H9 (cell line): ENCODE data around the gene TTC23L. TPM values are rescaled to one million over a fixed set of nuclear protein-coding genes. Genes with fewer than 3 reads are reported as not detected.

Experiments
- DNase-seq: peaks from one replicate; pipeline ENCODE4 v3.0.0-alpha.2; 2017
- H2AFZ ChIP-seq: one replicate; pipeline ENCODE4 v1.6.1; 2013; ENCODE audit warnings: mild to moderate bottlenecking, low read length, control low read depth, moderate library complexity
- H2AK5ac ChIP-seq: 2 replicates; pipeline ENCODE4 v1.6.1; 2013; ENCODE audit warnings: low read length, control low read depth, mixed read lengths; ENCODE audit not compliant: insufficient read length
- H2BK120ac ChIP-seq: one replicate; pipeline ENCODE4 v1.6.1; 2013; ENCODE audit warnings: low read depth, mild to moderate bottlenecking, low read length, control low read depth, inconsistent platforms; ENCODE audit not compliant: poor library complexity, severe bottlenecking
- H2BK12ac ChIP-seq: 2 replicates; pipeline ENCODE4 v1.6.1; 2013; ENCODE audit warnings: low read length, control low read depth, mixed read lengths, low read depth; ENCODE audit not compliant: insufficient read length
- H2BK15ac ChIP-seq: 2 replicates; pipeline ENCODE4 v1.6.1; 2013; ENCODE audit warnings: low read depth, low read length, control low read depth
- H2BK20ac ChIP-seq: one replicate; pipeline ENCODE4 v1.6.1; 2013; ENCODE audit warnings: low read depth, mild to moderate bottlenecking, low read length, control low read depth, inconsistent platforms; ENCODE audit not compliant: poor library complexity, severe bottlenecking
- H2BK5ac ChIP-seq: 2 replicates; pipeline ENCODE4 v1.6.1; 2013; ENCODE audit warnings: low read length, control low read depth, mixed read lengths; ENCODE audit not compliant: insufficient read length
- H3K14ac ChIP-seq: 2 replicates; pipeline ENCODE4 v1.6.1; 2013; ENCODE audit warnings: low read length, control low read depth; ENCODE audit not compliant: insufficient read depth
- H3K18ac ChIP-seq: 2 replicates; pipeline ENCODE4 v1.6.1; 2013; ENCODE audit warnings: low read depth, mild to moderate bottlenecking, mixed read lengths, low read length, control low read depth; ENCODE audit not compliant: insufficient read length
- H3K23ac ChIP-seq: 2 replicates; pipeline ENCODE4 v1.6.1; 2013; ENCODE audit warnings: low read length, control low read depth, mixed read lengths, low read depth; ENCODE audit not compliant: insufficient read length
- H3K23me2 ChIP-seq: 2 replicates; pipeline ENCODE4 v1.6.1; 2013; ENCODE audit warnings: low read depth, mild to moderate bottlenecking, mixed read lengths, low read length, control low read depth; ENCODE audit not compliant: insufficient read length, poor library complexity, severe bottlenecking
- H3K27ac ChIP-seq: 2 replicates; pipeline ENCODE4 v1.5.1; 2013; ENCODE audit warnings: low read length, control low read depth, mixed read lengths, low read depth; ENCODE audit not compliant: insufficient read length
- H3K27me3 ChIP-seq: 2 replicates; pipeline ENCODE4 v1.6.1; 2013; ENCODE audit warnings: low read length, control low read depth, inconsistent platforms; ENCODE audit not compliant: insufficient read depth
- H3K4ac ChIP-seq: 2 replicates; pipeline ENCODE4 v1.6.1; 2013; ENCODE audit warnings: low read depth, mild to moderate bottlenecking, control low read depth, inconsistent platforms, low read length, moderate library complexity
- H3K4me1 ChIP-seq: 2 replicates; pipeline ENCODE4 v1.6.1; 2013; ENCODE audit warnings: low read length, control low read depth, inconsistent platforms; ENCODE audit not compliant: insufficient read depth
- H3K4me2 ChIP-seq: 2 replicates; pipeline ENCODE4 v1.6.1; 2013; ENCODE audit warnings: low read length, control low read depth, mixed read lengths; ENCODE audit not compliant: insufficient read length, insufficient read depth
- H3K56ac ChIP-seq: 2 replicates; pipeline ENCODE4 v1.6.1; 2013; ENCODE audit warnings: low read depth, mild to moderate bottlenecking, mixed read lengths, low read length, control low read depth; ENCODE audit not compliant: insufficient read length
- H3K79me1 ChIP-seq: 2 replicates; pipeline ENCODE4 v1.6.1; 2013; ENCODE audit warnings: low read depth, mild to moderate bottlenecking, moderate library complexity, low read length, control low read depth, inconsistent platforms; ENCODE audit not compliant: insufficient read depth, poor library complexity, severe bottlenecking
- H3K79me2 ChIP-seq: 2 replicates; pipeline ENCODE4 v1.6.1; 2013; ENCODE audit warnings: low read length, control low read depth, inconsistent platforms; ENCODE audit not compliant: insufficient read depth
- H3K9ac ChIP-seq: 2 replicates; pipeline ENCODE4 v1.6.1; 2013; ENCODE audit warnings: low read length, control low read depth, mixed read lengths; ENCODE audit not compliant: insufficient read length; ENCODE audit errors: extremely low read depth
- H3K9me3 ChIP-seq: one replicate; pipeline ENCODE4 v1.6.1; 2013; ENCODE audit warnings: low read depth, low read length, inconsistent platforms; ENCODE audit not compliant: control insufficient read depth
- H3T11ph ChIP-seq: one replicate; pipeline ENCODE4 v1.6.1; 2013; ENCODE audit warnings: mild to moderate bottlenecking, low read length, control low read depth, inconsistent platforms
- H4K20me1 ChIP-seq: one replicate; pipeline ENCODE4 v1.6.1; 2013; ENCODE audit not compliant: control insufficient read depth, insufficient read length, insufficient read depth
- H4K5ac ChIP-seq: 2 replicates; pipeline ENCODE4 v1.6.1; 2013; ENCODE audit warnings: low read depth, mild to moderate bottlenecking, mixed read lengths, low read length, control low read depth; ENCODE audit not compliant: insufficient read length
- H4K8ac ChIP-seq: replicated peaks from 2 replicates; pipeline ENCODE4 v1.6.1; 2013; ENCODE audit warnings: low read length, control low read depth, mixed read lengths, low read depth; ENCODE audit not compliant: insufficient read length
- H4K91ac ChIP-seq: 2 replicates; pipeline ENCODE4 v1.6.1; 2013; ENCODE audit warnings: low read depth, mild to moderate bottlenecking, moderate library complexity, mixed read lengths, low read length, control low read depth; ENCODE audit not compliant: insufficient read length
- H3K27ac Mint-ChIP-seq, 3 experiments: 2 replicates in 2 of 3; 3 replicates in 1 of 3; pipeline ENCODE4 v1.8.0; 2020 to 2021; ENCODE audit warnings: mixed read lengths in 3 of 3, mild to moderate bottlenecking in 1 of 3, moderate library complexity in 1 of 3
- H3K27me3 Mint-ChIP-seq: 2 replicates; pipeline ENCODE4 v1.8.0; 2021; ENCODE audit warnings: low read depth, mild to moderate bottlenecking, moderate library complexity, mixed read lengths
- H3K36me3 Mint-ChIP-seq, 3 experiments: 2 replicates in 2 of 3; 3 replicates in 1 of 3; pipeline ENCODE4 v1.8.0; 2020 to 2021; ENCODE audit warnings: low read depth in 3 of 3, mixed read lengths in 3 of 3; ENCODE audit not compliant: insufficient read depth in 1 of 3
- H3K4me1 Mint-ChIP-seq, 2 experiments: 2 replicates each; pipeline ENCODE4 v1.8.0; 2020; ENCODE audit warnings: mixed read lengths in 2 of 2
- H3K4me3 Mint-ChIP-seq, 2 experiments: 2 replicates in 1 of 2; 3 replicates in 1 of 2; pipeline ENCODE4 v1.8.0; 2020 to 2021; ENCODE audit warnings: mild to moderate bottlenecking in 2 of 2, mixed read lengths in 2 of 2, moderate library complexity in 1 of 2
- H3K9me3 Mint-ChIP-seq, 2 experiments: 2 replicates in 1 of 2; 3 replicates in 1 of 2; pipeline ENCODE4 v1.8.0; 2020; ENCODE audit warnings: mild to moderate bottlenecking in 2 of 2, mixed read lengths in 2 of 2, moderate library complexity in 1 of 2
- WGBS: extraction: QIAGEN DNeasy Blood & Tissue Kit; methylation state at CpG from one replicate; pipeline ENCODE4 v1.1.7; 2013; ENCODE audit warnings: missing lambda C conversion rate, low lambda C conversion rate, mixed read lengths; ENCODE audit not compliant: insufficient read length; ENCODE audit errors: extremely low coverage; 5-methylcytosine and 5-hydroxymethylcytosine counted together
- total RNA-seq: library from RNA; stranded (reverse); gene quantifications from 2 replicates; pipeline ENCODE4 v1.2.1, GENCODE V29; 2021
- TF ChIP-seq, protein P1 (sequence below): fragments of 200-600 bp; sonication (generic); conservative IDR thresholded peaks from 3 replicates; pipeline ENCODE4 v1.8.0; 2021; ENCODE audit warnings: antibody characterized with exemption, mild to moderate bottlenecking

TTC23L gene
- total RNA-seq, 1 experiment from 2014 or later, result 0.96 TPM

DNA sequence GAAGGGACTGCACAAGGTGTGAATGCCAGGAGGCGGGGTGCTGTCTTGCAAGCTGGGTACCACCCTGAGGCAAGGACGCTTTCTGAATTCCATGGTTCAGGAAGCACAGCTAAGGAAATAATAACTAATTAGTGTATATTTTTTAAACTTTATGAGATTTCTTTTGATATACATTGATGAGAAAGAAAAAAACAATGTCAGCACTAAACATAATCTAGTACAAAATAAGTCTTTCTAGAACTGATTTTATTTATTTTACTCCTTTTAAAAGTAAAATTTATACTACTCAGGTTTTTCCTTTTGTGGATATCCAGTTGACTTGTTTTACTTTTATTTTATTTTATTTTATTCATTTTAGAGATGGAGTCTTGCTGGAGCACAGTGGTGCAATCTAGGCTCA lies 94.0 kb downstream of the TTC23L start:
- peaks cover 10% of the 10 kb centered on the region; the same call in 1 of the 2 replicates for H3K79me2 ChIP-seq
- no peak overlapping the region for H4K91ac ChIP-seq
- H3K4ac ChIP-seq, result no peak overlapping the region
- TF ChIP-seq, protein P1, sequence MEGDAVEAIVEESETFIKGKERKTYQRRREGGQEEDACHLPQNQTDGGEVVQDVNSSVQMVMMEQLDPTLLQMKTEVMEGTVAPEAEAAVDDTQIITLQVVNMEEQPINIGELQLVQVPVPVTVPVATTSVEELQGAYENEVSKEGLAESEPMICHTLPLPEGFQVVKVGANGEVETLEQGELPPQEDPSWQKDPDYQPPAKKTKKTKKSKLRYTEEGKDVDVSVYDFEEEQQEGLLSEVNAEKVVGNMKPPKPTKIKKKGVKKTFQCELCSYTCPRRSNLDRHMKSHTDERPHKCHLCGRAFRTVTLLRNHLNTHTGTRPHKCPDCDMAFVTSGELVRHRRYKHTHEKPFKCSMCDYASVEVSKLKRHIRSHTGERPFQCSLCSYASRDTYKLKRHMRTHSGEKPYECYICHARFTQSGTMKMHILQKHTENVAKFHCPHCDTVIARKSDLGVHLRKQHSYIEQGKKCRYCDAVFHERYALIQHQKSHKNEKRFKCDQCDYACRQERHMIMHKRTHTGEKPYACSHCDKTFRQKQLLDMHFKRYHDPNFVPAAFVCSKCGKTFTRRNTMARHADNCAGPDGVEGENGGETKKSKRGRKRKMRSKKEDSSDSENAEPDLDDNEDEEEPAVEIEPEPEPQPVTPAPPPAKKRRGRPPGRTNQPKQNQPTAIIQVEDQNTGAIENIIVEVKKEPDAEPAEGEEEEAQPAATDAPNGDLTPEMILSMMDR, result no peak
- H3K79me1 ChIP-seq, result peaks cover 10% of the 10 kb centered on the region
- H2BK15ac ChIP-seq, result no peak overlapping the region
- no peak overlapping the region for H2AK5ac ChIP-seq
- no peak overlapping the region for H3K56ac ChIP-seq
- no peak overlapping the region for H4K8ac ChIP-seq
- H2BK120ac ChIP-seq, result no peak overlapping the region
- no CpG with 5 or more reads among the region's 2 CpGs for WGBS
- H3K9me3 ChIP-seq, result no peaks in the 10 kb centered on the region
- Mint-ChIP-seq H3K27me3 (no peaks in the 10 kb centered on the region), H3K4me3 (no peak overlapping the region), H3K4me1 (peaks cover 17 to 20% of the 10 kb centered on the region in 2 experiments), H3K9me3 (no peaks in the 10 kb centered on the region; a peak in 1 of 5 replicates), H3K27ac (no peak overlapping the region), H3K36me3 (peaks cover 13 to 44% (median 36%) of the 10 kb centered on the region in 3 experiments)
- no peaks in the 10 kb centered on the region for H3K27me3 ChIP-seq
- H2BK20ac ChIP-seq, result no peak overlapping the region
- no peak for DNase-seq
- H3K4me2 ChIP-seq, result no peak overlapping the region
- no peak overlapping the region for H3T11ph ChIP-seq
- no peak overlapping the region for H2BK12ac ChIP-seq
- no peak overlapping the region for H4K5ac ChIP-seq
- H3K14ac ChIP-seq, result no peak overlapping the region
- no peak overlapping the region for H3K9ac ChIP-seq
- H2AFZ ChIP-seq, result no peak overlapping the region
- no peaks in the 10 kb centered on the region; the same call in 1 of the 2 replicates for H3K4me1 ChIP-seq
- no peak overlapping the region for H2BK5ac ChIP-seq
- no peaks in the 10 kb centered on the region for H4K20me1 ChIP-seq
- H3K18ac ChIP-seq, result no peak overlapping the region
- peaks cover 6% of the 10 kb centered on the region for H3K23me2 ChIP-seq
- H3K23ac ChIP-seq, result no peak overlapping the region
- no peak overlapping the region for H3K27ac ChIP-seq
